ENCODE results near the gene PER2.

DNA sequence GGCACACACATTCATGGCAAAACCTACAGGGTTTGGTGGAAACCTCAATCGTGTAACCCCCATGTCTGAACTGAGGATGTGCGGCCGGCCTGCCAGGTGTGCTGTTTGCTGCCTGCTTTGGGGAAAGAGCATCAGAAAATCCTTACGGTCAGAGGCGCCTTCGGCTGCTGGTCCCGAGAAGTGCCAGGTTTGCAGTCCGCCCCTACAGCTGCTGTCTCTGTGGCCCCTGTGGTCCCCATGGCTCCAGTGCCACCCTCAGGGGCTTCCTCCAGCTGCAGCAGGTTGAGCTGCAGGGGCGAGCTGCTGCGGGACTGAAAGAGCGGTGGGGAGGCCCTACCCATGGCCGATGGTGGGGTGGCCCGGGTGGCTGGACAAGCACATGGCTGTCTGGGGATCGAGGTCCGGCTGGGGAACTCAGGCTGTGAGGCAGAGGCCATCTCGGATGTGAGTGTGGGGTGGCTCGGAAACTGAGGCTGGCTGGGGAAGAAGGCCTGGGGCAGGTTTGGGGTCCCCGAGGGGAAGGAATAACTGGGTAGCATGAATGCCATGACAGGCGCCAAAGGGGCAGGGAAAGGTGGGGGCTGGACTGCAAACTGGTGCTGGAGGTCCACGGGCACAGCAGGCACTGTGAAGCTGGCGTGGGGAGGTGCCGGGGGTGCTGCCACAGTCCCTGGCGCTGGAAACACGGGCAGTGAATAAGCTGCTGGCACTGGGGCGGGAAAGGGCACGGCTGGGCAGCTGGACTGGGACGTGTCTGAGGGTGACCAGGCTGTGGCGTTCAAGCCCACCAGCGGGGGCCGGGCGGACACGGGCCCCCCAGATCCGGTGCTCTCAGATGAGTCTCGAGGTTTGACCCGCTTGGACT, 35.4 kb downstream of the PER2 start:
- TF ChIP-seq, protein P1, sequence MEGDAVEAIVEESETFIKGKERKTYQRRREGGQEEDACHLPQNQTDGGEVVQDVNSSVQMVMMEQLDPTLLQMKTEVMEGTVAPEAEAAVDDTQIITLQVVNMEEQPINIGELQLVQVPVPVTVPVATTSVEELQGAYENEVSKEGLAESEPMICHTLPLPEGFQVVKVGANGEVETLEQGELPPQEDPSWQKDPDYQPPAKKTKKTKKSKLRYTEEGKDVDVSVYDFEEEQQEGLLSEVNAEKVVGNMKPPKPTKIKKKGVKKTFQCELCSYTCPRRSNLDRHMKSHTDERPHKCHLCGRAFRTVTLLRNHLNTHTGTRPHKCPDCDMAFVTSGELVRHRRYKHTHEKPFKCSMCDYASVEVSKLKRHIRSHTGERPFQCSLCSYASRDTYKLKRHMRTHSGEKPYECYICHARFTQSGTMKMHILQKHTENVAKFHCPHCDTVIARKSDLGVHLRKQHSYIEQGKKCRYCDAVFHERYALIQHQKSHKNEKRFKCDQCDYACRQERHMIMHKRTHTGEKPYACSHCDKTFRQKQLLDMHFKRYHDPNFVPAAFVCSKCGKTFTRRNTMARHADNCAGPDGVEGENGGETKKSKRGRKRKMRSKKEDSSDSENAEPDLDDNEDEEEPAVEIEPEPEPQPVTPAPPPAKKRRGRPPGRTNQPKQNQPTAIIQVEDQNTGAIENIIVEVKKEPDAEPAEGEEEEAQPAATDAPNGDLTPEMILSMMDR (IDR thresholded peaks at IDR 0.05) = no peak
- no peak for TF ChIP-seq POLR2A (IDR thresholded peaks at IDR 0.05)
